GOT3 (cell line): Measurements from ENCODE around the gene PPP1R14C.

Source experiments
- DNase-seq: peaks from one replicate; lab custom pipeline; 2025; ENCODE audit warnings: mixed read lengths; lab: John Stamatoyannopoulos, UW

Gene PPP1R14C

GRCh38 chr6:150271501-150272263, 128.8 kb downstream of the PPP1R14C start:
- no peak for DNase-seq

DNA sequence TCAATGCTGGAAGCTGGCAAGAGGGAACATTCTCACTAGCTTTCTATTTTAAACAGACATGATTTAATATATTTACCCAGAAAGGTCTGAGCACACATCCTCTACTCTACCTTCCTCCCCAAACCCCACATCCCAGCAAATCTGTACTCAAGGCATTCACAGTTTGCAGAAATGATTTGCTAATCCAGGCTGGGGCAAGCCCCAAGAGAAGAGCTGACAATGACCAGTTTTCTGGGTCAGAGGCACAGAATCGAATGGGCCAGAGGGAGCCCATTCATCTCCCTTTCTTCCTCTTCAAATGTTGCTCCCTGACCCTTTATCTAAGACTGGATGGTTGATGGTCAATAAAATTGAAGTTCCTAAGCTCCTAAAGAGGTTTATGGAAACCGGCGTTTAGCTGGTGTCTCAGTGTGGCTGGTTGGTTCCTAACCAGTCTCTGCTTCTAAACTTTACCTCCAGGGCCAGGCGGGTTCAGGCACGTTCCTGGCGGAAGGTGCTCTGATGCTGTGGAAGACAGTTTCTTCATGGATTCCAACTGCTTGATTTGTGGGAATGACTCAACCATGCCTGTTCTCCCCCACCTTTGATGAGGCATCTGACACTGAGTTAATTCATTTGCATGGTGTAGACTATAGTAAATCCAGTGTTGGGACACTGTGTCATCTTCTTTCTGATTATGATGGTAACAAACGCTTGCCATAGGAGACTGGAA, 129.6 kb downstream of the PPP1R14C start:
- DNase-seq = no peak

- no peak for DNase-seq
Observed at GRCh38 chr6:150272976-150273315, 130.1 kb downstream of the PPP1R14C start.

DNA sequence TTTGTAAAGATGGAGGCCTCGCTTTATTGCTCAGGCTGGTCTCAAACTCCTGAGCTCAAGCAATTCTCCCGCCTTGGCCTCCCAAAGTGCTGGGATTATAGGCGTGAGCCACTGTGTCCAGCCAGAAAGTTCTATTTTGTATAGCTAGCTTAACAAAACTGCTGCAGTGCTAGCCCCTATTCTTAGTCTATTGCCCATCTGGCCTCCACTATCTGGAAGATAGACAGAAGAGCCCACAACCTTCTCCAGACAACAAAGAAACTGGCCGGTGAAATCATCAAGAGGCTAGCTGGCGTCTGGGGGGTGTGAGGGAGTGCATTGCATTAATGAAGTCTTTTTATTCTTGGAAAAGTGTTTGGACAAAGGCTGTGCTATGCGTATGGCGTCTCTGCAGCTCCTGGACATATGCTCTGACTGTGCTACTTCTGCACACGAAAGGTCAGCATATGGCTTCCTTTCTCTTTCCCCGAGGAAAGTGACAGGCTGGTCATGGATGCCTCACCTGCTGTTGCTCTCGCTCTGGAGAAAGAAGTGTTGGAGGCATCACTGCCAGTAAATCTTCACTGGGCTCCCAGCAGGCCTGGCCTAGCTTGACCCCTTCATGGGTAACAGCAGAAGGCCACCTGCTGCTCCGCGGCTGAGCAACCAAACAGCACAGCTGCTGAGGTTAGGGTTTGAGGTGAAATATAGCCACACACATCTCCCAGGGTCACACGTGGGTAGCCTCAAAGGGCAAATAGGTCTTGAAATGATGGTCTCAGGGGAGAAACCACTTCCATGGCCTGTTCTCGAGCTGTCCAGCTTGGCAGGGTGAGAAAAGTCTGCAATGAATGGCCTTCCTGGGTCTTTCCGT, 130.8 kb downstream of the PPP1R14C start:
- no peak for DNase-seq

- DNase-seq = no peak
Observed at GRCh38 chr6:150275489-150275888, 132.6 kb downstream of the PPP1R14C start.

- no peak for DNase-seq
Observed at GRCh38 chr6:150276168-150276936, 133.5 kb downstream of the PPP1R14C start.

GRCh38 chr6:150276937-150277742, 134.3 kb downstream of the PPP1R14C start:
- no peak for DNase-seq

GRCh38 chr6:150279533-150279932, 136.7 kb downstream of the PPP1R14C start:
- no peak for DNase-seq

DNA sequence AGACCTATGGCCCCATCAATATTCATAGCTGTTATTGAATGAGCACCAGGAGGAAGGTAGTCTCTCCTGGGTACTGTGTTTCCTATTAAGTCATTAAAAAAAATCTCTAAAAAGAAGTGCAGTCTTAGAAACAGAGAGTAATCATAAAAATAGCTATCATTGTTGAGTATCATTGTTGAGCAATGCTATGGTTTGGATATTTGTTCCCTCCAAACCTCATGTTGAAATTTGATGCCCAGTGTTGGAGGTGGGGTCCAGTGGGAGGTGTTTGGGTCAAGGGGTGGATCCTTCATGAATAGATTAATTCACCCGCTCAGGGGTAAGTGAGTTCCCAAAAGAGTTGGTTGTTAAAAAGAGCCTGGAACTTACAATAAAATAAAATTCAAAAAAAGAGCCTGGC, 137.9 kb downstream of the PPP1R14C start:
- DNase-seq = no peak

DNA sequence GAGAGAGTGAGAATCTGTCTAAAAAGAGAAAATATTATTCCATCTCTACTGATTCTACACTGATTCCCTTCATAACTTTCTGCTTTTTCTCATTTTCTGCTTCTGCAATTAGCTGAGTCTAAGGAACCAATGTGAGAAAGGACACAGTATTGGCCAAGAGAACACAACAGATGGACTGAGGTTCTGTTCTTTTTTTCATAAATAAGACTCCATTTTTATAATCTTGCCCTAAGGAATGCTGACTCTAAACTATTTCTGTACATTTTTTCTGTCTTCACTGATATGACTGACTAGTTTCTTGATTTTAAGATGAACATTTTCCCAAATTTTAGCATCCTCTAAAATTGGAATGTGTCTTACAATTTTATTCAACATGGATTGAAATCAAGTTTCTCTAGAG, 138.9 kb downstream of the PPP1R14C start:
- DNase-seq = no peak

DNA sequence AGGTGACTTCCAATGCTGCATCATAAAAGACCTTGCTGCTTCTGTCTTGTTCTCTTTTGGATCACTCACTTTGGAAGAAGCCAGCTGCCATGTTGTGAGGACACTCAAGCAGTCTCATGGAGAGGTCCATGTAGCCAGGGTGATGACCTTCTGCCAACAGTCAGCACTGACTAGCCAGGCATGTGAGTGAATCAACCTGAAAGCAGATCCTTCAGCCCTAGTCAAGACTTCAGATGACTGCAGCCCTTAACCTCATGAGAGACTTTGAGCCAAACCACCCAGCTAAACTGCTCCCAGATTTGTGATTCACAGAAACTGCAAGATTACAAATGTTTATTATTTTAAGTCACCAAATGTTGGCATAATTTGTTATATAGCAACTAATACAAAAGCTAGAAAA, 140.0 kb downstream of the PPP1R14C start:
- no peak for DNase-seq

DNA sequence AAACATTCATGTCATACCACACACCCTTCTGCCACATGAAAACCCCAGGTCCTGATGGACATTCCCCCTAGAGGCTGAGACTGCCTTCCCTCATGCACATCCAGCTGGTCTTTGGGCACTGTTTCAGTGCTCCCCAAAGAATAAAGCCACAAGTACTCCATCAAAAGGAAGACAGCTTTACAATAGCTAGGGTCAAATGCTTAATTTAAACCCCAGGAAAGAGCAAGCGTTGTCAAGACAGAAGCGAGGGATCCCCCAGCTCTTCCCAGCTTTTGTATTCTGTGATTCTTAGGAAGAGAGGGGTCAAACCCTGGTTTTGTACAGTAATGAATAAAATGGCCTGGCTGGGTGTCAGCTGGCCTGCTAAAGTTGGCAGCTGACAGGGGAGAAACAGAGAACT, 143.6 kb downstream of the PPP1R14C start:
- no peak for DNase-seq

GRCh38 chr6:150286912-150287311, 144.1 kb downstream of the PPP1R14C start:
- no peak for DNase-seq

- no peak for DNase-seq
Observed at GRCh38 chr6:150288456-150288855, 145.6 kb downstream of the PPP1R14C start.

DNA sequence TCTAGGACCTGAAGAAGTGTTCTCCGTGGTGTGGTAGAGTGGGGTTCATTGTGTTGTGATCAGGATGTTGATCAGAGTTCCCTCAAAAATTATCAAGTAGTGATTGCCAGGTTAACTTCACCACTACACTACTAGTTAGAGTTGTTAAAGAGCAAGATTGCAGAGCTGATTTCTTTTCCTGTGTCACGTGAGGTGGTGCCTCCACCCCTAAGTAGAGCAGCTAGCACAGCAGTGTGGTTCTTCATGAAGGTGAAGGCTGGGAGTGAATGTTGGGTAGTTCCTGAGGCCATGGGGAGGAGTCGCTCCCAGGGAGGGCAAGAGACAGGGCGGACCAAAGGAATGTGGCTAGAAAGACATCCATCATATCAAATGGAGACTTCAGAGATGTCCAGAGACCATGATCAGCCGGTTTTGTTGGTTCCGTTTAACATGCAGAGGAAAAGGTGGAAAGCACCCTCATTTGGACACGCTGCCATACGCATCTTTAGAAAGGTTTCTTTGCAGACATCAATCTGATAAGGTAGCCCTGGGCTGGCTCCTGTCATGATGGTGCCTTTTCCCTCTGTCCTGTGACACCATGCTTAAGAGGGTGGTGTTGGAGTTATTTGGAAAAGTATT, 146.7 kb downstream of the PPP1R14C start:
- DNase-seq = no peak

DNA sequence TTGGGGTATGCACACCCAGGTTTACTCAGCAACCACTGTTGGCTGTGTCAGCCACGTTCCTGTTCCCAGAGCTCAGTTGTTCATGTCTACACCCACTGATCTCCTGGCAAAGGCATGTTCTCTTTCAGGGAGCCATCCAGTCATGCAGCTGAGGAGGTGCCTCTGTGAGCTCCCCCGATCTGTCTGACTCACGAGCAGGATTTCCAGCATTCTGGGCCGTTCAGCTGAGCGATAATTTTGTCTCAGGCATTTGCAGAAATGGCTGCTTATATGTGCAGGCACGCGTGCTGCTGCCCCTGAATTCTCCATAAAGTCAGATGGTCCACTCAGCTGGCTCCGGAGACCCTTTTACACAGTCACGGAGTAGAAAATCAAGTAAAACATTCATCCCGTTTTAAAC, 147.6 kb downstream of the PPP1R14C start:
- DNase-seq = no peak

DNA sequence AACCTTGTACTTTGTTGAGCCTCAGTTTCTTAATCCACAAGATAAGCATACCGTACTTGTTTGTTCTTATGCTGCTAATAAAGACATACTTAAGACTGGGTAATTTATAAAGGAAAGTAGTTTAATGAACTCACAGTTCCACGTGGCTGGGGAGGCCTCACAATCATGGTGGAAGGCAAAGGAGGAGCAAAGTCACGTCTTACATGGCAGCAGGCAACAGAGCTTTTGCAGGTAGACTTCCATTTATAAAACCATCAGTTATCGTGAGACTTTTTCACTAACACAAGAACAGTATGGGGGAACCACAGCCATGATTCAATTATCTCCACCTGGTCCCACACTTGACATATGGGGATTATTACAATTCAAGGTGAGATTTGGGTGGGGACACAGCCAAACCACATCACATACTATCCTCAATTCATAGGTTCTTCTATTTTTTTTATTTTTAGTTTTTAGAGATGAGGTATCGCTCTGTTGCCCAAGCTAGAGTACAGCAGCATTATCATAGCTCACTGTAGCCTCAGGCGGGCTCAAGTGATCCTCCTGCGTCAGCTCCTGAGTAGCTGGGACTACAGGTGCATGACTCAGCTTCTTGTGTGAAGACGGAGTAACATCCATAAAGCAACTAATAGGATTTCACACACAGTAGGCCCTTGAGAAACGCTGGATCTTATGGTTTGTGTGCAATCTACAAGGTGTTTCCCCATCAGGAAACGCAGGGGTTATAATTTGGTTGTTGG, 149.3 kb downstream of the PPP1R14C start:
- no peak for DNase-seq

DNA sequence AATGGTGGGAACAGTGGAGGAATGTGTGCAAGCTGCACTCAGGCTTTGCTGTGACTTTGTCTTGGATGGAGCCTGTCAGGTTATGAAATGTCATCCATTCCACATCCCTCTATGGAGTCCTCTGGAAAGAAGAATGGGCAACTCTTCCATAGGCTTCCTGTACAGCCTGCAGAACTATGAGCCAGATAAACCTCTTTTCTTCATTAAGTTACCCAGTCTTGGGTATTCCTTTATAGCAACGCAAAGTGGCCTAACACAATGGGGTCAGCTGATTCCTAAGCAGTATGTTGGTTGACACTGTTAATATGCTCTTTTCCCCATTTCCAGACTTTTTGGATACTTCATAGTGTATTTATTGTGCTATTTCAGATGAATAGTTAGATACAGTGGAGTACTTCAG, 150.2 kb downstream of the PPP1R14C start:
- DNase-seq = no peak

- DNase-seq = no peak
Observed at GRCh38 chr6:150293423-150294173, 150.8 kb downstream of the PPP1R14C start.
